Kidney tubule cell (primary cell): ENCODE results near the gene DHRS3.

Experiments used
- DNase-seq: peaks from one replicate; pipeline ENCODE4 v3.0.0-alpha.2; 2018; ENCODE audit warnings: low spot score

Gene DHRS3

DNA sequence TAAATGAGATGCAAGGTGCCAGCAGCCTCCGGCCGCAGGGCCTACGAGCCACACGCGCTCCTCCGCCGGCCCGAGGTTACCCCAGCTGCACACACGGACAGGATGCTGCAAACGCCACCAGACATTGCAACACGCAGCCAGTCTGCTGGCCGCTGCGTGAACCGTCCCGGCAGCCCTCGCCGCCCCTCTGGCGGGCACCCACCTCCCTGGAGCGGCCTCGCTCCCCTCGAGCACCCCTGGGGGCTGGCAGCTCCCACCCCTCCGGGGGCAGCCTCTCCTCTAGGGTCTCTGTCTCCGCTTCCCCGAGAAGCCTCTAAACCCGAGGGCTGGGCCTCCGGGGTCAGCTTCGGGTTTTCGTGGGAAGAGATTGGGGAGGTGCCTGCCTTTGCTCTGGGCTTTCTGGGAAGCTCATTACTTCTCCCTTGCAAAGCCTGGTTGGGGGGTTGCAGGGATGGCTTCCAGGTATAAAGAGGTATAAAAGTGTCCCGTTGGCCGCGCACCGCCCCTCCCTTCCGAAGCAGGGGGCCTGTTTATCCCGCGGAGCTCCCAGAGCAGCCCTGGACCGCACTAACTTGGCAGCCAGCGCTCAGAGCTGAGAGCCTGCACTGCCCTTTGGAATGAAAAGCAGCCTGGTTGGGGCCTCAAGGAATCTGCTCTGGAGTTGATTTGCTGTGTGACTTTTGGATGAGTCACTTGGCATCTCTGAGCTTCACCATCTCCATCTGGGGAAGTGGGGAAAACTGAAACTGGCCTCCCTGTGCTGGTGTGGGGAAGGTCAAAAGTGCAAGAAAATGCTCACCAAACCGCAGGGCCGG is 21.8 kb downstream of the DHRS3 start:
- peak; percentile 92 for DNase-seq

DNA sequence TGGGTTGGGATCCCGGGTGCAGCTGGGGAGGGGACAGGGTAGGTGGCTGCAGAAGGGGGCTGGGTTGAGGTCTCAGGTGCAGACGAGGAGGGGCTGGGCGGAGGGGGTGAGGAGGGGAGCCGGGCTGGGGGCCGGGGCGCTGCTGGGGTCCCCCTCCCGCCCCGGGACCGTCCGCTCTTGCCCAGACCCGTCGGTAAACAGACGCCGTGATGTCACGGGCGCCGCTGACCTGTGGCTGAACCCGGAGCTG is 22.3 kb downstream of the DHRS3 start:
- no peak for DNase-seq

DNA sequence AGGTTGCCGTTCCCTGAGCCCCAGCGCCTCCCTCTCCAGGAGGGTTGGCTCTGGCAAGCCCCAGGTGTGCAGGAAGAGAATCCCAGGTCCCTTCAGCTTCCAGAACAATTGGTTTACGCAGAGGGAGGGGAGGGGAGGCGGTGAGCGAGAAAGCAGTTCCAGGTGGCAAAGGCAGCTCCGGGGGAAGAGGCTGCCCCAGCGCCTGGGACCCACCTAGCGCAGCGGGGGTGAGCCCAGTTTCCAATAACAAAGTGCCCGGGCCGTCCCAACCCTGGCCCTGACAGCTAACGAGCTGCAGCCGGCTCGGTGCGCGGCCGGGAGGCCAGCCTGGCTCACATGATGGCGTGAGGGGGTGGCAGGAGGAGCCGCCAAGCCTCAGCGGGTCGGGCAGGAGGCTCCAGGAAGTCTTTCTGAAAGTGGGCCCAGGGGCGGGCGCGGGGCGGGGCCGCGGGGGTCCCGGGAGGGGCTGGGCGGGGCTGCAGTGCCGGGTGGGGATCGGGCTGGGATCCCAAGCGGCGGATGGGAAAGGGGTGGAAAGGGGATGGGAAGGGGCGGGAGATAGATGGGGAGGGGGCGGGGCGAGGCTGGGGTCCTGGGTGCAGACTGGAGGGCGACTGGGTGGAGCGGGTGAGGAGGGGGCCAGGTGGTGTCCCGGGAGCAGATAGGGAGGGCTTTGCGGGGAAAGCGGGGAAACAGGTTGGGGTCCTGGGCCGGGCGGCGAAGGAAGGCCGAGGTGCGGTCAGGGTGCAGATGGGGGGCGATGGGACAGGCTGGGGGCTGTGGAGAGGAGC is 22.8 kb downstream of the DHRS3 start:
- peak; percentile 66 for DNase-seq

DNA sequence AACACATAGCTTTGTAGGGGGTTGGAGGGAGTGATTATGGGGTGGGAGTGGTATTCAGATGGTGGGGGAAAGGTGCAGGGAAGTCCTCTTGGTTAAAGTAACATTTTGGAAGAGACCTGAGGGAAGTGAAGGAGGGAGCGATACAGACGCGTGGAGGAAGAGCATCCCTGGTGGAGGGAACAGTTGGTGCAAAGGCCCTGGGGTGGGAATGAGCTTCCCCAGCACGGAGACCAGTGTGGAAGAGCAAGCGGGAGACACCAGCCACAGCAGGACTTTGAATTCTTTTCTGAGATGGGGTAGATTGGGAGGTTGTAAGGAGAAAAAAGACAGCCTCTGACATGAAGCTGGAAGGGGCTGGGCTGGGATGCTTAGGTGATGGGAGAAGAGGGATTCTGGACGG is 23.5 kb downstream of the DHRS3 start:
- no peak for DNase-seq

DNA sequence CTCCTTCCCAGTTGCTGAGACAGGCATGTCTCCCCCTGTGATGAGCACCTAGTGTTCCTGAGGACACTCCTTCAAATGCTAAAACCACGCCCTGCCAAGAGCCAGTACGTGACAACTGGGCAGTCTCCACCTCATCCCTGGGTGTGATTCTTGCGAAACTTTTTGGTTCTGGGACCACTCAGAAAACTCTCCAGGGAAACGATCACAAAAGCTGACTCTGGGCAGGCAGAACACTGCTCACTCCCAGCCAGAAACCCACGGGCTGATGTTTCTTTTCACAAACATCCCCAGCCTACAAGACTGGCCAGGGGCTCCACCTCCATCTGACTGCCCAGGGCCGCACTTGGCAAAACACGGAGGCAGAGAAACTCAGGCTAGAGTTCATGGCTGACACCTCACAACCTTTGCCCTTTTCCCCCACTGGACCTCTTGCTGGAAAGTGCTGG is 24.4 kb downstream of the DHRS3 start:
- DNase-seq: no peak

DNA sequence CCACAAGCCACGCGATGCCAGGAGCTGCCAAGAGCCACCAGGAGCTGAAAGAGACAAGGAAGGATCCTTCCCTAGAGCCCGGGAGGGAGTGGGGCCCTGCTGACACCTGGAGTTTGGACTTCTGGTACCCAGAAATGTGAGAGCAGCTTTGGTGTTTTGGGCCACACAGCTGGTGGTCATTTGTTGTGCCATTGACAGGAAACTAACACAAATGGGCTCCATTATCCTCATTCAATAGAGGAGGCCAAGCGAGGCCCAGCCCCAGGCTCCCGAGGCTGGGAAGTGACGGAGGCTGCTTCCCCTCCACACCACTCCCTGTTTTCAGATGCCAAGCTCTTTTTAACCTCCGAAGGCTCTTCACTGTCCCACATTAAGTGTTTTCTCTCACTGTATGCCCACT is 25.5 kb downstream of the DHRS3 start:
- DNase-seq: no peak

DNA sequence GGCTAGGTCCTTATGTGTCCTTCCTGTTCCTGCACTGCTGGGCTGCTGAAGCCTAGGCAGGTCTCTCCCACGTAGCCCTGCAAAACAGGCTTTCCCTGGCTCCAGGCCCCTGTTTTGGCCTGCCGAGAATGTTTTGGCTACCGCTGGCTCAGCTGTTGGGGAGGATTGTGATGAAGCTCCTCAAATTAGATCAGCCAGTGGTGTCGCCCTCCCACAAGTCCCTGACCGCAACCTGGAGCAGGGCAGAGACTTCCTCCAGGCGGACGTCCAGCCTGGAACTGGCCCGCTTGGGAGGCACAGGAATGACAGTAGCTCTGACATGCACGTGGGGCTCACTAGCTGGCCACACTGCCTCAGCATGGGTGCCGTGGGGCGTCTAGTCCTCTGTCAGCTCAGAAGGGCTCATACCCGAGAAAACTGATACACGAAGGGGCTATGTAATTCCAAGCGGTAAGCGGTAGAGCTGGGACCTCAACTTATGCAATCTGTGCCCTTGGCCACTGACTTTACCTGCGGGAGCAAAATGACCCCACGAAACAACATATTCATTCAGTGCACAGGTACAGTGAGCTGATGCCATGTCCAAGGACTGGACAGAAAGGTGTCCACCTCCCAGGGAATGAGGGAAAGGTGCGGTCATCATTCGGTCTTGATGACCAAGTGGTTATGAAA is 26.6 kb downstream of the DHRS3 start:
- DNase-seq: no peak

DNA sequence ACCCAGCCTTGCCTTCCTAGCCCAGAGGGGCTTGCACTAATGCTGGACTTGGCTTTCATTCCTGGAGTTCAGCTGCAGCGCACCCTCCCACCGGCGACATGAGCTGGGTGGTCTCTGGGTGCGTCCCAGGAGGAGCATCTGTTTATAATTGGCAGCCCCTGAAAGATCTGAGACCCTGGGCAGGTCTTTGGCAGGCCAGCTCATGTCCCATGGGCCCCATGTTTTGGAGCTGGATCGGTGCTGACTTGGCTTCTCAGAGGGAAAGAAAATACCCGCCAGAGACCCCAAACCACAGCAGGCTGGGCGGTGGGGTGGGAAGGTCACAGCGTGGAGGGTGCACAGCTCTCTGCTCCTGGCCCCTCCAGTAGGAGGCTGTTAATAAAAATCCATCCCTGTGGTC is 29.3 kb downstream of the DHRS3 start:
- no peak for DNase-seq

DNA sequence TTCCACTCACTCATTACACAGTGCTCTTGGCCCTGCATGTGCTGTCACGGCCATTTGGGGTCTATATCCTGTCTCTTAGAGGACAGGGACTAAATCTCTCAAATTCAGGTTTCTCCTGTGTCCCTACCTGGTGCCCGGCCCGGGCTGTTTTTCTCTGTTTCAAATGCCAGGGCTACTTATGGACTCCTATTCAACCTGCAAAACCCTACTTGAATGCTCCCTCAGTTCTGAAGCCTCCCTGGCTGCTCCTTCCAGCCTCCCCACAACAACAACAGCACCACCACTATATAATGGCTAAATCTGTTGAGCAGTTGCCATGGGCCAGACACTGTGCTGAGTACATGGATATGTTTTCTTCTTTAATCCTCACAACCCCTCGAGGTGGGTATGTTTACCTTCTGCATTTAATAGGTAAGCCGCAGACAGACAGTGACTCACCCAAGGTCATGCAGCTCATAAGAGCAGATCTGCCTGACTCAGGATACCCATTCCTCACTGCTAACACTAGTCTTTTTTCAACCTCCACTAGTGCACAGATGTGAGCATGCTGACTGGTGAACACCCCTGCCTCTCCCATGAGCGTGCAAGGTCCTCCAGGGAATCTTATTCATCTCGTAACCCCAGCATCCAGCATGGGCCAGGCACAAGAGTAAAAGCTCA is 29.9 kb downstream of the DHRS3 start:
- peak; percentile 67 for DNase-seq

DNA sequence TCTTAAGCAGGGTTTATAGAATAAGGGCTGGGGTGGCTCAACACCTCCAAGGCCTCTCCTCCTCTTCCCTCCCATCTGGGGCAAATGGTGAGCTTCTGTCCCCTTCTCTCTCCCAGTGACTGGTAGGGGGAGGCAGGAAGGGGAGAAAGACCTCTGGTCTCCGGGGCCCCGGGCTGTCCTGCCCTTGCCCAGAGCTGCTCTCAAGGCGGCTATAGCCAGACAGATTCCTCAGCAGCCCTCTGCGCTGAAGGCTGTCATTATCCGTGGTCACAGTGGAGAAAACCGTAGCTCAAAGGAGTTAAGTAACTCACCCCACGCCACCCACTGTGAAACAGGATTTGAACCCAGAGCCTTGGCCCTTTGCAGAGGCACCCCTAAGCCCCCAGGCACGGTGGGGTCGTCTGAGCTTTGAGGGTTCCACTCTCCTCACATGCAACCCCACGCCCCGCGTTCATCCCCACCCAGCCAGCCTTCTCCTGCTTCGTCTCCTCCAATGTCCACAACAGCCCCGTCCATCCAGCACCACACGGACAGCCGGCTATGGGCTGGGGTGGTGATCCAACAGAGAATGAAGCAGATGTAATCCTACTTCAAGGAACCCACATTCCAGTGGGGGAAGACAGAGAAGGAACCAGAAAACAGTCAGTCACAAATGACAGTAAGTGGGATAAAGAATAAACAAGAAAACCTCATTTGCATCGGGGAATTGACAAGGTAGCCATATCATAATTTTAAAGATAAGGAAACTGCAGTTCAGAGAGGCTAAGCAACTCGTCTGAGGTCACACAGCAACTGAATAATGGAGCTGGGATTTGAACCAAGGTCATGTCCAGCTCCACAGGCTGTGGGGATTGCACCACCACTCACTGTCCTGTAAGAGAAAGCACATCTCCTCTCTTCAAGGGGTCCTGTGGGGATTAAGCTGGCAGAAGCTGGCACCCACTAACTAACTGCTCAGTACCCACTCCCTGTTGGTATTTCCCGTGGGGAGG is 31.8 kb downstream of the DHRS3 start:
- no peak for DNase-seq

DNA sequence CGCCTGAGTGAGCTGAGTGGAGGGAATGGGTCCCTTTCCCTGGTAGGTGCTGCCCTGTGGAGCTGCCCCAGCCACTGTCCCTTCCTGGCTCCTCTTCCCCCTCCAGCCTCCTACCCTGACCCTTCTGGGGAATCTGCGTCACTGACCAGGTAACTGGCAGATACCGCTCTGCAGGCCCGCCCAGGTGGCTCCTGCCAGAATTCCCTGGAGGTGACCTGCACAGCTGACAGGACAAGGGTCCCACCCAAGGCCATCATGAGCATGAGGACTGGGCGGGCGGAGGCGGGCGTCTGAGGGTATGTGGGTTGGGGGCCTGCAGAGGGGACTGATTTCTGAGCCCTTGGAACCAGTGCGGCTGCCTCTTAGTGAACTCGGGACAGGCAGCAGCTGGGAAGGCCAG is 32.5 kb downstream of the DHRS3 start:
- DNase-seq: no peak

DNA sequence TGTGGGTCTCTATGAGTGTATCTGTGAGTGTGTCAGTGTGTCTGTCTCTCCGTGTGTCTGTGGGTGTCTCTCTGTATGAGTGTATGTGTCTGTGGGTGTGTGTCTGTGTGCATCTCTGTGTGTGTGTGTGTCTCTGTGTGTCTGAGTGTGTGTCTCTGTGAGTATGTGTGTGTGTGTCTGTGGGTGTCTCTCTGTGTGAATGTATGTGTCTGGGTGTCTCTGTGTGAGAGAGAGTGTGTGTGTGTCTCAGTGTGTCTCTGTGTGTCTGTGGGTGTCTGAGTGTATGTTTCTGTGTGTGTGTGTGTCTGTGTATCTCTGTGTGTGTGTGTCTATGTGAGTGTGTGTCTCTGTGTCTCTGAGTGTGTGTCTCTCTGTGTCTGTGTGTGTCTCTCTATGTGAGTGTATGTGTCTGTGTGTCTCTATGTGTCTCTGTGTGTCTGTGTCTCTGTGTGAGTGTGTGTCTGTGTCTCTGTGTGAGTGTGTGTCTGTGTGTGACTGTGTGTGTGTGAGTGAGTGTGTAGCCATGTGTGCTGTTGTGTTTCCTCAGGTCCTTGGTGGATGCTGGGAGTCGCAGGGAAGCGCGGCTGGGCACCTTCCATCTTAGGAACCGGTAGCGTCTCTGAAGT is 33.0 kb downstream of the DHRS3 start:
- no peak for DNase-seq

DNA sequence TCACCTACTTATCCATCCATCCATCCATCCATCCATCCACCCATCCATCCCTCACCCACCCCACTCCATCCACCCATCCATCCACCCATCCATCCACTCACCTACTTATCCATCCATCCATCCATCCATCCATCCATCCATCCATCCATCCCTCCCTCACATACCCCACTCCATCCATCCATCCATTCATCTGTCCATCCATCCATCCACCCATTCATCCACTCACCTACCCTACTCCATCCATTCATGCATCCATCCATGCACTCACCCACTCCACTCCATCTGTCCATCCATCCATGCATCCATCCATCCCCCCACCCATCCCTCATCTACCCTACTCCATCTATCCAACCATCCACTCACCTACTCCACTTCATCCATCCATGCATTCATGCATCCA is 34.5 kb downstream of the DHRS3 start:
- no peak for DNase-seq

DNA sequence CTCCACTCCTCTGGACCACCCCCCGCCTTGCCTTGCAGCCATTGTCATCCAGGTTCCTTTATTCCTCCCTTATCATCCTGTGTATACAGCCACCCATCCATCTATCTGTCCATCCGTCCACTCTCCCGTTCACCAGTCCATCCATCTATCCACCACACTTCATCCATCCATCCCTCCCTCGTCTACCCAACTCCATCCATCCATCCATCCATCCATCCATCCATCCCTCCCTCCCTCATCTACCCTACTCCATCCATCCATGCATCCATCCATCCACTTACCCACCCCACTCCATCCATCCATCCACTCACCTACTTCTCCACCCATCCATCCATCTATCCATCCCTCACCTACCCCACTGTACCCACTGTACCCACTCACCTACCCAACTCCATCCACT is 35.4 kb downstream of the DHRS3 start:
- no peak for DNase-seq

DNA sequence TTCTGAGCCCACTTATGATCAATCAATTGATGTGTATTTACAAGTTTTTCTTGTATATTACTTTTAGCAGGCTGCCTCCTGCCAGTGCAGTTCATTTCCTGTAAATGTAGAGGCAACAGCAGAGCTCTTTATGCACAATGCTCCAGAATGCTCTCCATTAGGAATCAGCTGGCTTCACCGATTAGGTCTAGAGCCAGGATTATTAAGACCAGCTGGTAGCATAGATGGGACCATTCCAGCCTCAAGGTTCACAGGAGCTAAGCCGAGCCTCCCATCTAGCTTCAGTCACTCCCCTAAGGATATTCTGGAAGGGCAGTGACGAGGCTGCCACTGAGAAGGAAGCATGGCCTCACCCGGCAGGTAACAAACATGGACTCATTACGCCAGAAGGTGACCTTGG is 36.8 kb downstream of the DHRS3 start:
- no peak for DNase-seq

DNA sequence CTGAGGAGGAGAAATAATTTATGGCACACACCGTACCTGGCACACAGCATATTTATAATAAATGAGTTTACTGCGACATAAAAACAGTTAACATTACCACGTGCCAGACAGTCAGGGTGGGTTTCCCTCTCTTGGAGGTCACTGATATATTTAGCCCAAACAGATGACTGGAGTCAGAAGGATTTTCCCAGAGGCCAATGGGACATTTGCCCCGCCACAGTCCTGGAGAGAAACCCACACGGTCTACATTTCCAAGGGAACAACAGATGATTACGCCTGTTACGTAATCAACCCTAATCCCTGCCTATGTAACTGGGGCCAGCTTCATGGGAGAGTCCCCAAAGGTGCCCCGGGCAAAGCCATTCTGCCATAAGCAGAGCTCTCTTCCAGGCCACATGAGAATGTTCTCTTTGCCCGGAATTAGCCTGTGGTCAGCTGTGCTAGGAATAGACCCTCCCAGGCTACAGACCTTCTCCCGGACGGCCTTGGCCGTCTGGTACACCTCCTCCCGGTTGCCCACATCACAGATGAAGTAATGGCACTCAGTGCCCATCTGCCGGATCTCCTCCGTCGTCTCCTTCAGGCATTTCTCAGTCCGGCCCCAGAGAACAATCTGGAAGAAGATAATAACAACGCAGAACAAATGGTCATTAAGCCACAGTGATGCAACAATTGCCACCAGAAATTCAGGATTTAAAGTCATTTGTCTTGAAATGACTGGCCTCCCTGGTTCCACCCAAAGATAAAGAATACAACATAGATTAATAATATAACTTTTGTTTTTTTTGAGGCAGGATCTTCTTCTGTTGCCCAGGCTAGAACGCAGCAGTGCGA is 37.7 kb downstream of the DHRS3 start:
- no peak for DNase-seq

DNA sequence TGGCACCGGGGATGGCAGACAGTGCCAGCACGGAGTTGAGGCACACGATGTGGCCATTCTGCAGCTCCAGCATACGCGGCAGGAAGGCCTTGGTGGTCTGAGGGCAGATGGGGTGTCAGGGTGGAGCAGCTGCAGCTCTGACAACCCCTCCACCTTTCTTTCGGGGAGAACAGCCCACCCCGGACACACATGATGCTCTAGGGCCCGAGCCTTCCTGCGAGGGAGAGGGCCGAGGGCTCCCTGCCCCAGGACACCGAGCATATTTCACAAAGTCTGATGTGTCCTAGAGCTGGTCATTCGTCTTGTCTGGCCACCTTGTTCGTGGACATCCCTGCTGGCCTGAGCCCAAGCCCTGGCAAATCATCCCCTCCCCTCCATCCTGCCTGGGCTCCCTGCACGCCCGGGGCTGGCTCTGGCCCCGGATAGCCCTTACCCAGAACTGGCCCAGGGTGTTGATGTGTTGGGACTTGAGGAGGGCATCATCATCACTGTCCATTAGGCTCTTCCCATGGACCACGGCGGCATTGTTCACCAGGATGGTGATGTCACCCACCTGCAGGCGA is 39.1 kb downstream of the DHRS3 start:
- DNase-seq: no peak

DNA sequence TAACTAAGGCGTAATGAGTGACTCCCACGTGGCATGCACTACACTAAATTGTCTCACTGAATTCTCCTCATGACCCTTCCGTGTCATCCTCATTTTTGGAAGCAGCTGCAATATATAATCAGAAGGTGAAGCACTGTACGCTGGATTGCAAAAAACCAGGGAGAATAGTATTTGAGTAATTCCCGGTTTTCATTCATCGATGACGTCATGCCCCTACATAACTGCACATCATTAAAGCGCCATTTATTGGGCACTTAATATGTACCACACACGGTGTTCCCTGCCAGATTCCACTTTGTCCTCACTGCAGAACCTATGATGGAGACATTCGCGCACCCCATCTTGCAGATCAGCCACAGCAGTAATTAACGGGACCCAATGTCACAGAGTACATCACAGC is 41.0 kb downstream of the DHRS3 start:
- no peak for DNase-seq

DNA sequence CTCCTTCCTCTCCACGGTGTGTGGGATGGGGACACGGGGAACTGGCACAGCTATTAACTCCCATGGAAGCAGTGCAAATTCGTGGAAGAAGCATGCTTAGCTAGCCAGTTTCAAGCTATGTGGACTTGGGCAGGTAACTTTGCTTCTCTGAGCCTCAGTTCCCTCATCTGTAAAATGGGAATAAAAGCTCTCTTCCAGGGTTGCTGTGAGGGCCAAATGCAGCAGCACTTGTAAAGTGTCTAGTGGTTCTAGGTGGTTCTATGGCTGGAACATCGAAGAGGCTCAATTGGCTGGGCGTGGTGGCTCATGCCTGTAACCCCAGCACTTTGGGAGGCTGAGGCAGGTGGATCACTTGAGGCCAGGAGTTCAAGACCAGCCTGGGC is 43.3 kb downstream of the DHRS3 start:
- DNase-seq: no peak
